Osteoblast (primary cell): ENCODE results near the gene COL4A2. TPM values are rescaled to one million over a fixed set of nuclear protein-coding genes. Genes with fewer than 3 reads are reported as not detected.
A peak's percentile ranks its signal among the peaks of the same experiment; 100 is the strongest.

ENCODE experiments used
- DNase-seq: peaks from one replicate; pipeline ENCODE4 v3.0.0; 2011; ENCODE audit warnings: low spot score, mixed read lengths; ENCODE audit not compliant: insufficient read length; ENCODE audit errors: missing footprints
- H2AFZ ChIP-seq: 2 replicates; pipeline ENCODE4 v1.6.0; 2011; ENCODE audit warnings: mild to moderate bottlenecking, low read length
- H3K27ac ChIP-seq: 2 replicates; pipeline ENCODE4 v1.5.1; 2011; ENCODE audit warnings: mild to moderate bottlenecking, low read depth, low read length, moderate library complexity
- H3K27me3 ChIP-seq: 2 replicates; pipeline ENCODE4 v1.6.0; 2012; ENCODE audit warnings: mild to moderate bottlenecking, control low read depth, inconsistent platforms, low read length, moderate library complexity; ENCODE audit not compliant: insufficient read depth
- H3K36me3 ChIP-seq: 2 replicates; pipeline ENCODE4 v1.5.1; 2011; ENCODE audit warnings: mild to moderate bottlenecking, low read length, control low read depth, moderate library complexity; ENCODE audit not compliant: insufficient read depth
- H3K4me1 ChIP-seq: 2 replicates; pipeline ENCODE4 v1.5.1; 2011; ENCODE audit warnings: mild to moderate bottlenecking, low read length, control low read depth, moderate library complexity; ENCODE audit not compliant: insufficient read depth
- H3K4me2 ChIP-seq: 2 replicates; pipeline ENCODE4 v1.6.0; 2011; ENCODE audit warnings: mild to moderate bottlenecking, low read length; ENCODE audit not compliant: insufficient read depth
- H3K4me3 ChIP-seq: fragments of 200-600 bp; sonication (generic); 3 replicates; pipeline ENCODE4 v1.5.1; 2012; ENCODE audit warnings: mild to moderate bottlenecking, low read length, inconsistent platforms; ENCODE audit not compliant: insufficient read depth
- H3K79me2 ChIP-seq: 2 replicates; pipeline ENCODE4 v1.6.0; 2012; ENCODE audit warnings: mild to moderate bottlenecking, low read length, control low read depth, inconsistent platforms; ENCODE audit not compliant: insufficient read depth
- H3K9me3 ChIP-seq: 2 replicates; pipeline ENCODE4 v1.5.1; 2011; ENCODE audit warnings: low read depth, low read length, control low read depth
- H4K20me1 ChIP-seq: 2 replicates; pipeline ENCODE4 v1.6.0; 2012; ENCODE audit warnings: mild to moderate bottlenecking, low read length, control low read depth; ENCODE audit not compliant: insufficient read depth
- total RNA-seq: library from RNA; depleted of rRNA; stranded (reverse); fragments of >200 nt; gene quantifications from 2 replicates; pipeline ENCODE4 v1.2.3, GENCODE V29; 2012
- TF ChIP-seq, protein P1 (sequence below): IDR thresholded peaks from 2 replicates; pipeline ENCODE4 v1.5.1; 2011; ENCODE audit warnings: mild to moderate bottlenecking, low read depth, low read length, moderate library complexity; ENCODE audit errors: extremely low read depth

The COL4A2 gene
- total RNA-seq, 1 donor, result 267 TPM

DNA sequence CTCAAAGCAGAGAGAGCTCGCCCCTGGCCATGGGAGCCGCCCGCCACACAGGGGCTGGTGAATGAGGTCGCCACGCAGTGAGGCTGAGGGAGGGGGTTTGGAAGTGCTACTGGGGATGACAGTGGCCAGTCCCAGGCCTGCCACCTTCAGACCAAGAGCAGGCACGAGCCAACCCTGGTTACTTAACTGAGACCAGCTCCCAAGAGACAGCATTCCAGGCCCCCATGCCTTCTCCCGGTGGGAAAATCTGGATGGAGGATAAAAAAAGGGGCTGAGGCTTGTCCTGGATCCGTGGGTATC, 211.1 kb downstream of the COL4A2 start:
- Histone ChIP-seq H4K20me1 (peaks cover 5% of the 10 kb centered on the region), H3K27me3 (no peaks in the 10 kb centered on the region), H2AFZ (no peak overlapping the region), H3K4me2 (no peak overlapping the region), H3K36me3 (peaks cover 20% of the 10 kb centered on the region), H3K4me3 (no peak overlapping the region), H3K79me2 (no peaks in the 10 kb centered on the region), H3K9me3 (no peaks in the 10 kb centered on the region), H3K27ac (peak overlapping the region; percentile 41), H3K4me1 (peaks cover 17% of the 10 kb centered on the region)
- DNase-seq, result peak; percentile 49
- TF ChIP-seq, protein P1, sequence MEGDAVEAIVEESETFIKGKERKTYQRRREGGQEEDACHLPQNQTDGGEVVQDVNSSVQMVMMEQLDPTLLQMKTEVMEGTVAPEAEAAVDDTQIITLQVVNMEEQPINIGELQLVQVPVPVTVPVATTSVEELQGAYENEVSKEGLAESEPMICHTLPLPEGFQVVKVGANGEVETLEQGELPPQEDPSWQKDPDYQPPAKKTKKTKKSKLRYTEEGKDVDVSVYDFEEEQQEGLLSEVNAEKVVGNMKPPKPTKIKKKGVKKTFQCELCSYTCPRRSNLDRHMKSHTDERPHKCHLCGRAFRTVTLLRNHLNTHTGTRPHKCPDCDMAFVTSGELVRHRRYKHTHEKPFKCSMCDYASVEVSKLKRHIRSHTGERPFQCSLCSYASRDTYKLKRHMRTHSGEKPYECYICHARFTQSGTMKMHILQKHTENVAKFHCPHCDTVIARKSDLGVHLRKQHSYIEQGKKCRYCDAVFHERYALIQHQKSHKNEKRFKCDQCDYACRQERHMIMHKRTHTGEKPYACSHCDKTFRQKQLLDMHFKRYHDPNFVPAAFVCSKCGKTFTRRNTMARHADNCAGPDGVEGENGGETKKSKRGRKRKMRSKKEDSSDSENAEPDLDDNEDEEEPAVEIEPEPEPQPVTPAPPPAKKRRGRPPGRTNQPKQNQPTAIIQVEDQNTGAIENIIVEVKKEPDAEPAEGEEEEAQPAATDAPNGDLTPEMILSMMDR, result no peak

DNA sequence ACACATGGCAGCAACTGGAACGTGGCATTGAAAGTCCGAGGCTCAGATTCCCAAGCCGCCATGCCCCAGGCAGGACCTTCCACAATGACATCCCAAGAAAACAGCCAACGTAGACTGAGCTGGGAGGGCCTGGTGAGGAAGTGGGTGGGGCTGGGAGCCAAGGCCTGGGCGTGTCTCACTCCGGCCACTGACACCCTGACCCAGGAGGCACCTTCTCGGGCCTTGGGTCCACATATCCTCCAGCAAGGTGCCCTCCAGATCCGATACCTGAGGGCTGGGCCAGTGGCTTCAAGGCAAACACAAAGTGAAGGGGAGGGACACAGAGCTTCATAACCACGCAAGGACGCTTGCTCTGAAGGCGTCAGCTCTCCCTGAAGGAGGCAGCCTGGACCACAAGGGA, 211.5 kb downstream of the COL4A2 start:
- TF ChIP-seq, protein P1, result no peak
- peaks cover 17% of the 10 kb centered on the region for H3K4me1 ChIP-seq
- no peaks in the 10 kb centered on the region for H3K27me3 ChIP-seq
- H3K4me2 ChIP-seq, result no peak overlapping the region
- H3K27ac ChIP-seq, result peak overlapping the region; percentile 41
- no peaks in the 10 kb centered on the region for H3K79me2 ChIP-seq
- peaks cover 16% of the 10 kb centered on the region for H3K36me3 ChIP-seq
- H4K20me1 ChIP-seq, result peaks cover 5% of the 10 kb centered on the region
- no peaks in the 10 kb centered on the region for H3K9me3 ChIP-seq
- peak; percentile 69 for DNase-seq
- H2AFZ ChIP-seq, result no peak overlapping the region
- H3K4me3 ChIP-seq, result no peak overlapping the region

DNA sequence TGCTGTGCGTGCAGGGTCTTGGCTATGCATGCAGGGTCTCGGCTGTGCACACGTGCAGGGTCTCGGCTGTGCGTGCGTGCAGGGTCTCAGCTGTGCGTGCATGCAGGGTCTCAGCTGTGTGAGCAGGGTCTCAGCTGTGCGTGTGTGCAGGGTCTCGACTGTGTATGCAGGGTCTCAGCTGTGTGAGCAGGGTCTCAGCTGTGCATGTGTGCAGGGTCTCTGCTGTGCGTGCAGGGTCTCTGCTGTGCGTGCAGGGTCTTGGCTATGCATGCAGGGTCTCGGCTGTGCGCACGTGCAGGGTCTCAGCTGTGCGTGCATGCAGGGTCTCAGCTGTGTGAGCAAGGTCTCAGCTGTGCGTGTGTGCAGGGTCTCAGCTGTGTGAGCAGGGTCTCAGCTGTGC, 212.0 kb downstream of the COL4A2 start:
- Histone ChIP-seq H3K9me3 (no peaks in the 10 kb centered on the region), H3K4me3 (no peak overlapping the region), H3K27me3 (no peaks in the 10 kb centered on the region), H3K27ac (no peak overlapping the region), H3K4me1 (peaks cover 17% of the 10 kb centered on the region), H3K79me2 (no peaks in the 10 kb centered on the region), H4K20me1 (peaks cover 2% of the 10 kb centered on the region), H3K4me2 (no peak overlapping the region), H3K36me3 (peaks cover 12% of the 10 kb centered on the region), H2AFZ (no peak overlapping the region)
- peak; percentile 41 for DNase-seq
- TF ChIP-seq, protein P1, result no peak

DNA sequence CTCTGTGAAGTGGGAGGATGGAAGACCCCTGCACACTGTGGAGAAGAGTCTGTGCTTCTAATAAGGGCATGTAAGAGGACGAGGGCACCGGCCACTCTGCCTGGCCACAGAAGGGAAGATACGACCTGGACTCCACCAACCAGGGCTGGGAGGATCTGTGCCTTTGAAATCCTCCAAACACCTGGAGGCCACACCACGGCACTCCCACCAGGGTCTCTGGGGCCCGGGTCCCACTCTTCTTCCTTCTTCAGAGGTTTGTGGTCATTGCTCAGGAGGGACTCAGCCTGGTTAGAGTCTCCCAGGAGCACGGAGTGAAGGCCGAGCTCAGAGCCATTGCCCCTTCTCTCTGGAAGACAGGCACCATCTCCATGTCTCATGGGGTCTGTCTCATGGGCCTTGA, 212.4 kb downstream of the COL4A2 start:
- Histone ChIP-seq H3K27ac (no peak overlapping the region), H2AFZ (no peak overlapping the region), H3K4me2 (no peak overlapping the region), H4K20me1 (peaks cover 2% of the 10 kb centered on the region), H3K4me3 (no peak overlapping the region), H3K9me3 (no peaks in the 10 kb centered on the region), H3K79me2 (no peaks in the 10 kb centered on the region), H3K27me3 (no peaks in the 10 kb centered on the region), H3K36me3 (peaks cover 7% of the 10 kb centered on the region), H3K4me1 (peaks cover 17% of the 10 kb centered on the region)
- TF ChIP-seq, protein P1, result no peak
- peak; percentile 84 for DNase-seq
